OCI-LY3 (cell line): ENCODE measurements around the gene TMEM120A.

ENCODE experiments used
- EZH2phosphoT487 ChIP-seq: fragments of 200-600 bp; shearing (Covaris generic); IDR thresholded peaks from 2 replicates; pipeline ENCODE4 v1.6.1; 2018; ENCODE audit warnings: antibody characterized with exemption, mixed run types, low read depth
- TF ChIP-seq, protein P1 (sequence below): fragments of 200-600, 300-600 bp; sonication (generic); IDR thresholded peaks from 2 replicates; pipeline ENCODE4 v1.5.1; 2014; ENCODE audit warnings: antibody characterized with exemption, low read length, low read depth

DNA sequence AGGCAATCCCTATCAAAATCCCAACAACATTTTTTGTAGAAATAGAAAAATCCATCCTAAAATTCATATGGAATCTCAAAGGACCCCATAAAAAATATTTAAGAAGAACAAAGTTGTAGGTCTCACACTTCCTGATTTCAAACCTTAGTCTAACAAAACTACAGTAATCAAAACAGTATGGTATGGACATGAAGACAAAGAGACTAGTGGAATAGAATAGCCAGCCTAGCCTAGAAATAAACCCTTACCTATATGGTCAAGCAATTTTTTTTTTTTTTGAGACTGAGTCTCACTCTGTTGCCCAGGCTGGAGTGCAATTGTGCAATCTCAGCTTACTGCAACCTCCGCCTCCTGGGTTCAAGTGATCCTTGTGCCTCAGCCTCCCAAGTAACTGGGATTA, 3.6 kb upstream of the TMEM120A start:
- TF ChIP-seq, protein P1, sequence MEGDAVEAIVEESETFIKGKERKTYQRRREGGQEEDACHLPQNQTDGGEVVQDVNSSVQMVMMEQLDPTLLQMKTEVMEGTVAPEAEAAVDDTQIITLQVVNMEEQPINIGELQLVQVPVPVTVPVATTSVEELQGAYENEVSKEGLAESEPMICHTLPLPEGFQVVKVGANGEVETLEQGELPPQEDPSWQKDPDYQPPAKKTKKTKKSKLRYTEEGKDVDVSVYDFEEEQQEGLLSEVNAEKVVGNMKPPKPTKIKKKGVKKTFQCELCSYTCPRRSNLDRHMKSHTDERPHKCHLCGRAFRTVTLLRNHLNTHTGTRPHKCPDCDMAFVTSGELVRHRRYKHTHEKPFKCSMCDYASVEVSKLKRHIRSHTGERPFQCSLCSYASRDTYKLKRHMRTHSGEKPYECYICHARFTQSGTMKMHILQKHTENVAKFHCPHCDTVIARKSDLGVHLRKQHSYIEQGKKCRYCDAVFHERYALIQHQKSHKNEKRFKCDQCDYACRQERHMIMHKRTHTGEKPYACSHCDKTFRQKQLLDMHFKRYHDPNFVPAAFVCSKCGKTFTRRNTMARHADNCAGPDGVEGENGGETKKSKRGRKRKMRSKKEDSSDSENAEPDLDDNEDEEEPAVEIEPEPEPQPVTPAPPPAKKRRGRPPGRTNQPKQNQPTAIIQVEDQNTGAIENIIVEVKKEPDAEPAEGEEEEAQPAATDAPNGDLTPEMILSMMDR = no peak
- no peak for TF ChIP-seq EZH2phosphoT487
